WERI-Rb-1 (cell line): ENCODE results near the gene SLC39A1.
"Not testable (repeated sequence)": the region's sequence is repeated elsewhere in the genome, so short reads cannot be mapped to it uniquely, and the experiment has no call there.

Experiments
- DNase-seq: peaks from one replicate; pipeline ENCODE4 v3.0.0-alpha.2; 2020
- H3K27ac ChIP-seq: fragments of 250-450 bp; sonication (Bioruptor Pico); 2 replicates; pipeline ENCODE4 v1.5.1; 2020; ENCODE audit warnings: mild to moderate bottlenecking, moderate library complexity
- H3K27me3 ChIP-seq: fragments of 250-450 bp; sonication (Bioruptor Pico); 2 replicates; pipeline ENCODE4 v1.5.1; 2021; ENCODE audit warnings: mild to moderate bottlenecking, low read depth, moderate library complexity; ENCODE audit not compliant: insufficient read depth, severe bottlenecking
- H3K36me3 ChIP-seq: fragments of 250-450 bp; sonication (Bioruptor Pico); 2 replicates; pipeline ENCODE4 v1.5.1; 2020; ENCODE audit warnings: mild to moderate bottlenecking, moderate library complexity
- H3K4me3 ChIP-seq: 2 replicates; pipeline ENCODE4 v1.5.1; 2011; ENCODE audit warnings: low read depth, mild to moderate bottlenecking, control low read depth, low read length
- H3K9me3 ChIP-seq: fragments of 250-450 bp; sonication (Bioruptor Pico); 2 replicates; pipeline ENCODE4 v1.5.1; 2021; ENCODE audit warnings: mild to moderate bottlenecking, moderate library complexity; ENCODE audit not compliant: severe bottlenecking
- TF ChIP-seq, protein P1 (sequence below): IDR thresholded peaks from 2 replicates; pipeline ENCODE4 v1.5.1; 2011; ENCODE audit warnings: low read depth, mild to moderate bottlenecking, control low read depth, inconsistent platforms, low read length

The SLC39A1 gene

GRCh38 chr1:153963030-153963849, at the start of gene SLC39A1:
SLC39A1 (minus strand) TSS chr1:153963537; CDS start chr1:153962715, 822 bp downstream.
- Histone ChIP-seq H3K9me3 (no peaks in the 10 kb centered on the region), H3K36me3 (peaks cover 48% of the 10 kb centered on the region), H3K27ac (peak within 1 kb of the TSS; percentile 89), H3K4me3 (peak within 1 kb of the TSS; percentile 58), H3K27me3 (no peaks in the 10 kb centered on the region)
- TF ChIP-seq, protein P1, sequence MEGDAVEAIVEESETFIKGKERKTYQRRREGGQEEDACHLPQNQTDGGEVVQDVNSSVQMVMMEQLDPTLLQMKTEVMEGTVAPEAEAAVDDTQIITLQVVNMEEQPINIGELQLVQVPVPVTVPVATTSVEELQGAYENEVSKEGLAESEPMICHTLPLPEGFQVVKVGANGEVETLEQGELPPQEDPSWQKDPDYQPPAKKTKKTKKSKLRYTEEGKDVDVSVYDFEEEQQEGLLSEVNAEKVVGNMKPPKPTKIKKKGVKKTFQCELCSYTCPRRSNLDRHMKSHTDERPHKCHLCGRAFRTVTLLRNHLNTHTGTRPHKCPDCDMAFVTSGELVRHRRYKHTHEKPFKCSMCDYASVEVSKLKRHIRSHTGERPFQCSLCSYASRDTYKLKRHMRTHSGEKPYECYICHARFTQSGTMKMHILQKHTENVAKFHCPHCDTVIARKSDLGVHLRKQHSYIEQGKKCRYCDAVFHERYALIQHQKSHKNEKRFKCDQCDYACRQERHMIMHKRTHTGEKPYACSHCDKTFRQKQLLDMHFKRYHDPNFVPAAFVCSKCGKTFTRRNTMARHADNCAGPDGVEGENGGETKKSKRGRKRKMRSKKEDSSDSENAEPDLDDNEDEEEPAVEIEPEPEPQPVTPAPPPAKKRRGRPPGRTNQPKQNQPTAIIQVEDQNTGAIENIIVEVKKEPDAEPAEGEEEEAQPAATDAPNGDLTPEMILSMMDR: no peak
- DNase-seq: peak; percentile 100

GRCh38 chr1:154012543-154012942, 49.2 kb upstream of the SLC39A1 start:
- not testable (repeated sequence) for H3K4me3 ChIP-seq, DNase-seq, H3K27me3 ChIP-seq, H3K27ac ChIP-seq, H3K9me3 ChIP-seq, H3K36me3 ChIP-seq

DNA sequence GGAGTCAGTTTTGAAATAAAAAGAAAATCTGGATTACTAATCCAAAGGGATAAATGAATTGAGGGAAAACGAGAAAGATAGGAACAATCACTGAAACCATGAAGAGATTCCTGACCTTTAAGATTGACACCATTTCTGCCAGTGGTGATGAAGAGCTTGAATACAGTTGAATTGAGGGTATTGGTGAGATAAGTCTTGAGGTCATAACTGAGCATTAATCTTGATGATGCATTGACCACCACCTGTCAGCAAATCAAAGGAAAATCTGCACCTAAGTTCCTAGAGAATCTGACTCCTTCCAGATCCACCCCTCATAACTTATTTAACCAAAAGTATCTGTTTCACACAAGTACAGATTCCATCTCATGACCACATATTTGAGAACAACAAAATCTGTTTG, 48.8 kb upstream of the SLC39A1 start:
- no peak overlapping the region for H3K27ac ChIP-seq
- H3K4me3 ChIP-seq: no peak overlapping the region
- no peaks in the 10 kb centered on the region for H3K27me3 ChIP-seq
- no peaks in the 10 kb centered on the region for H3K36me3 ChIP-seq
- H3K9me3 ChIP-seq: no peaks in the 10 kb centered on the region
- TF ChIP-seq, protein P1: no peak
- DNase-seq: no peak

DNA sequence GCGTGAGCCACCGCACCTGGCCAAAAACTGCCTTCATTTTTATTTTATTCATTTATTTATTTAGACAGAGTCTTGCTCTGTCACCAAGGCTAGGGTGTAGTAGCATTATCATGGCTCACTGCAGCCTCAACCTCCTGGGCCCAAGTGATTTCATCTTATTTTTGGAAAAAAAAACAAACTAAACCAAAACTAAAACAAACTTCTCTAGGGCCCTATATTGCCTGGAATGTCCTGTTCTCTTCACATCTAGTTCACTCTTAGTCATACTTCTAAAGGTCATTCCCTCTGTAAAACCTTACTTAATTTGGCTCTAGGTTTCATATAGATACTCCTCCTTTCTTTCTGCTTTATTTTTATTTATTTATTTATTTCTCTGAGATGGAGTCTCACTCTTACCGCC, 42.8 kb upstream of the SLC39A1 start:
- H3K9me3 ChIP-seq: no peaks in the 10 kb centered on the region
- H3K4me3 ChIP-seq: no peak overlapping the region
- H3K27me3 ChIP-seq: no peaks in the 10 kb centered on the region
- TF ChIP-seq, protein P1: no peak
- H3K36me3 ChIP-seq: peaks cover 4% of the 10 kb centered on the region
- H3K27ac ChIP-seq: no peak overlapping the region
- DNase-seq: no peak

- Histone ChIP-seq H3K36me3 (peaks cover 11% of the 10 kb centered on the region), H3K27ac (no peak overlapping the region), H3K4me3 (no peak overlapping the region), H3K9me3 (no peaks in the 10 kb centered on the region), H3K27me3 (no peaks in the 10 kb centered on the region)
- TF ChIP-seq, protein P1: no peak
- DNase-seq: no peak
These were observed 37.1 kb upstream of the SLC39A1 start for GRCh38 chr1:154000420-154000819.

DNA sequence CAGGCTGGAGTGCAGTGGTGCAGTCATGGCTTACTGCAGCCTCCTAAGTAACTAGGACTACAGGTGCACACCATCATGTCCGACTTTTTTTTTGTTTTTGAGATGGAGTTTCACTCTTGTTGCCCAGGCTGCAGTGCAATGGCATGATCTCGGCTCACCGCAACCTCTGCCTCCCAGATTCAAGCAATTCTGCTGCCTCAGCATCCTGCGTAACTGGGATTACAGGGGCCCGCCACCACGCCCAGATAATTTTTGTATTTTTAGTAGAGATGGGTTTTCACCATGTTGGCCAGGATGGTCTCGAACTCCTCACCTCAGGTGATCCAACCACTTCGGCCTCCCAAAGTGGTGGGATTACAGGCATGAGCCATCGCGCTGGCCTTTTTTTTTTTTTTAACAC, 33.5 kb upstream of the SLC39A1 start:
- not testable (repeated sequence) for DNase-seq, H3K27me3 ChIP-seq, H3K27ac ChIP-seq, H3K9me3 ChIP-seq, H3K4me3 ChIP-seq
- H3K36me3 ChIP-seq: peaks cover 46% of the 10 kb centered on the region

- H3K4me3 ChIP-seq: no peak overlapping the region
- peaks cover 58% of the 10 kb centered on the region for H3K36me3 ChIP-seq
- no peaks in the 10 kb centered on the region for H3K27me3 ChIP-seq
- DNase-seq: no peak
- H3K27ac ChIP-seq: no peak overlapping the region
- TF ChIP-seq, protein P1: no peak
- no peaks in the 10 kb centered on the region for H3K9me3 ChIP-seq
These were observed 32.3 kb upstream of the SLC39A1 start for GRCh38 chr1:153995640-153996039.
